HG02588 (cell line): Measurements from ENCODE around the gene MED4.
A peak's percentile ranks its signal among the peaks of the same experiment; 100 is the strongest.

ENCODE experiments used
- ATAC-seq: cut with Tn5 transposase; IDR thresholded peaks from one replicate; pipeline ENCODE4 v1.9.1; 2021; ENCODE audit warnings: mild to moderate bottlenecking, moderate library complexity; ENCODE audit not compliant: unreplicated experiment

Gene MED4

DNA sequence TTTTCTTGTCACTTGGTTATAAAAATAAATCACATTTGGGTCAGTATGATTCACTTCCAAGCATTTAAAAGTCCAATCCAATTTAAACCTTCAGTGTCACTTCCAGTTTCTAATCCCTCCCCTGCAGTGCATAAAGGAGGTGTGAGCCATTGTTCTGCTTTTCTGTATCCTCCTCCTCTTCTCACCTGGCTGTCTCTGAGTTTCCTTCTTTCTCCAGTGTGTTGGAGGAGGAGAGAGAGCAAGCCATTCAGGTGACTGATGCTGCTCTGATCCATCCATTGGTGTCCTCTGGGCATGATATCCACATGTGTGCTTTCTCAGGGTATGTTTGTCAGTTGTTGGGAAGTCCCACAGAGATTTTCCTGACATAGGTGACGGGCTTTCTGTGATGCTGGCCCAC, 56.1 kb downstream of the MED4 start:
- ATAC-seq: no peak

DNA sequence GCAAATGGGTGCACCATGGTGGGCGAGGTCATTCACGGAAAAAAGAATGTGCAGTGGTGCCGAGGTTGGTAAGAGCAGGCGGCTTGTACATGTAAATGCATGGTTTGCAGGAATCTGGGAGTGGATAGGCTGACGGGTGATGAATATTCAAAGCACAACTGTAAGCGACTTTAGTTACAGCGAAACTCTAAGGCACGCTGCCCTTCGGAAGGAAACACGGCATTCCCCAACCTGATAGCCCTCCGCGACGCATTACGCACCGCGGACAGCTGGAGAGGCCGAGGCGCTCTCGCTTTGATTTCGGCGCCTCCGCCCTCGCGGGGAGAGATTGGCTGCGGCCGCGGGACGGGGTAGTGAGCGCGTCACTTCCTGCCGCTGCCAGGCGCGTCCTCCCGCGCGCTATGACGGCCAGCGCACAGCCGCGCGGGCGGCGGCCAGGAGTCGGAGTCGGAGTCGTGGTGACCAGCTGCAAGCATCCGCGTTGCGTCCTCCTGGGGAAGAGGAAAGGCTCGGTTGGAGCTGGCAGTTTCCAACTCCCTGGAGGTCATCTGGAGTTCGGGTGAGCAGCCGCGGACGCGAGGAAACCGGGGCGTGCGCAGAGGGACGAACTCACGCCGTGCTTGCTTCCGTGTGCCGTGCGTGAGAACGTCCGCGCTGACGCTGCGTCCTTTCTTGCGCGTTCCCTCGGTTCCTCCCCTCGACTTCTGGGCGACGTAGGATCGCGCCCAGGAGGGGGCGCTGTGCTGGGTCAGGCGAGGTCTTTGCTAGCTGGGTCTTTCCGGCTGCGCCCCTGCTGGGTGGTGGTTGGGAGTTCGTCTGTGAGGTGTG, 57.3 kb downstream of the MED4 start, which contains the start of gene NUDT15:
Gene NUDT15, plus strand, starts transcription at position 381 of the 828 bp plus-strand sequence. Its CDS starts 21 bp downstream, at position 402.
- peak; percentile 93 for ATAC-seq

DNA sequence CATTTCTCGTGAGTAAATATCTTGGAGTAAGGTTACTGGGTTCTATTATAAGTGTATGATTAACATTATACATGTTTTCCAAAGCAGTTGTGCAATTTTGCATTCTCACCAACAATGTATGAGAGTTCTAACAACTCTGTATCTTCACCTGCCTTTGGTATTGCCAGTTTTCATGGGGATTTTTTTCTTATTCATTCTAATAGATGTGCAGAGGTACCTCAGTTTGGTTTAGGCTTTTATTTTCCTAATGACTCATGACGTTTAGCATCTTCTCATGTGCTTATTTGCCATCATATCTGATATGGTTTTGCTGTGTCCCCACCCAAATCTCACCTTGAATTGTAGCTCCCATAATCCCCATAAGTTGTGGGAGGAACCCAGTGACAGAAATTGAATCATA, 65.0 kb downstream of the MED4 start:
- no peak for ATAC-seq

DNA sequence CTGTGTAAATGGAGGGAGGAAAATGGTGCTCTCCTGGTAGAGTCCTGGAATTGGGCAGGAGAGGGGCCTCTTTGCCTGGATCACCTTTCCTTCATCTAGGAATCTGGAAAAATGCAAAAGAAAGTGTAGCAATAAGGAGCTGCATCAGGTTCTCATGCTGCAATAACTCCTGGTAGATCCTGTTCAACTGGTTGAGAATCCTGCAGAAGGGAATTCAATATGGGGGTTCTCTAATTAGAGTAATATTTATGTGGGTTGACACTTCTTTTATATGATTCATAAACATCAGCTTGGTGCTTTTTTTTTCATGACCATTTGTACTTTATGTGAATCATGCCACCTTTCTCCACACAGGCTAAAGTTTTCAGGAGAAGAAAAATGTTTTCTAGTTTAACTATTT, 66.8 kb downstream of the MED4 start:
- ATAC-seq: no peak
